Stomach (tissue), 4 donors: ENCODE data around the gene PTPRJ.

Source experiments
- CTCF ChIP-seq, 7 experiments: fragments of 450-650 bp in 4 of 7; fragments of 200-600 bp in 3 of 7; sonication (generic) in 3 of 7; IDR thresholded peaks; one replicate each; pipeline ENCODE4 v1.5.1; 2016 to 2019; ENCODE audit warnings: antibody characterized with exemption in 7 of 7, control low read depth in 2 of 7, mild to moderate bottlenecking in 1 of 7
- POLR2A ChIP-seq, 4 donors: fragments of 450-650 bp; IDR thresholded peaks; one replicate each; pipeline ENCODE4 v1.6.1; 2016; ENCODE audit warnings: antibody characterized with exemption in 4 of 4, control low read depth in 2 of 4, mild to moderate bottlenecking in 1 of 4, moderate library complexity in 1 of 4

DNA sequence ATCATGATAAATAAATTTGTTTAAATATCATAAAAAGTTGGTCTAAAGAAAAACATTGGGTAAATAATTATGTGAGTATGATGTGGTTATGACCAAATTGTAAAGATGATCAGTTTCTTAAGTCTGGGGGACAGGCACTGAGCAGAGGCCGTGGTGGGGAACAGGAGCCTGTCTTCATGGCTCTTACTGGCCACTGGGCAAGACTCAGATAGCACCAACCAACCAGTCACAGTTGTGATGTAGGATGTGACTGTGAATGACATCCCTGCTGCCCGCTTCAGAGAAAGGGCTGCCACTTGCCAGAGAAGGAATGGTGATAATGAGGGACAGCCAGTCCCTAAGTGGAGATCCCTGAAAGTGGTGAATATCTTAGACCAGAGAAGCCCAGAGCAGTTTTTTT lies 7.0 kb downstream of the PTPRJ start:
- TF ChIP-seq CTCF (IDR thresholded peaks at IDR 0.05) (no peak), POLR2A (IDR thresholded peaks at IDR 0.05) (no peak)
